Gastroesophageal sphincter (tissue), 3 donors: ENCODE data around the gene C20orf202.

Source experiments
- CTCF ChIP-seq, 4 experiments: fragments of 200-600 bp in 2 of 4; fragments of 450-650 bp in 2 of 4; sonication (generic) in 1 of 4; IDR thresholded peaks; one replicate each; pipeline ENCODE4 v1.5.1; 2017 to 2019; ENCODE audit warnings: antibody characterized with exemption in 4 of 4, mild to moderate bottlenecking in 2 of 4, moderate library complexity in 2 of 4
- EP300 ChIP-seq: sonication (generic); formaldehyde crosslinking; IDR thresholded peaks from one replicate; pipeline ENCODE4 v1.6.1; 2017; ENCODE audit warnings: antibody characterized with exemption, mild to moderate bottlenecking
- POLR2A ChIP-seq, 2 donors: fragments of 450-650 bp; IDR thresholded peaks; one replicate each; pipeline ENCODE4 v1.6.1; 2017; ENCODE audit warnings: antibody characterized with exemption in 2 of 2, mild to moderate bottlenecking in 2 of 2, moderate library complexity in 1 of 2
- POLR2AphosphoS5 ChIP-seq: sonication (generic); formaldehyde crosslinking; IDR thresholded peaks from one replicate; pipeline ENCODE4 v1.6.1; 2017; ENCODE audit warnings: antibody characterized with exemption

GRCh38 chr20:1185316-1185741 lies 17.9 kb upstream of the C20orf202 start:
- TF ChIP-seq POLR2AphosphoS5 (no peak), CTCF (IDR thresholded peaks at IDR 0.05) (no peak), POLR2A (IDR thresholded peaks at IDR 0.05) (no peak), EP300 (no peak)
